WI38 (cell line): ENCODE results near the gene MIB1.

ENCODE experiments used
- H3K4me3 ChIP-seq: 2 replicates; pipeline ENCODE4 v1.5.1; 2011; ENCODE audit warnings: low read depth, mild to moderate bottlenecking, control low read depth, low read length
- TF ChIP-seq, protein P1 (sequence below): IDR thresholded peaks from 2 replicates; pipeline ENCODE4 v1.5.1; 2012; ENCODE audit warnings: low read depth, mild to moderate bottlenecking, control low read depth, low read length

The MIB1 gene

DNA sequence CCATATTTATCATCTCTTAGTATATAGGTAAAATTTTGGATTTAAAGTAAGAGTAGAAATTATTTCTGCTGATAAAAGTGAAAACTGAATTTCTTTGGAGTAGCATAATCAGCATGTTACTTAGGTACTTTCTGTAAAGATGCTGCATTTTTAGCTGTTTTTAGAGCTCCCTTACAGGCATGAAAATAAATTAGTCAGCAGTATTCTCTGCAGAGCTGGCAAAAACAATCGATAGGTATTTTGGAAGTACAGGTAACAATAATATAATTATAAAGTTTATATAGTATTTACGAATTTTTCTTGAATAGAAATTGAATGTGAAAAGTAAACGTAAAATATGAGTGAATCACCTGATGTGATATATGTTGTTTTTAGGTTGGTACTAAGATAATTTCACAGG, 83.3 kb downstream of the MIB1 start:
- TF ChIP-seq, protein P1, sequence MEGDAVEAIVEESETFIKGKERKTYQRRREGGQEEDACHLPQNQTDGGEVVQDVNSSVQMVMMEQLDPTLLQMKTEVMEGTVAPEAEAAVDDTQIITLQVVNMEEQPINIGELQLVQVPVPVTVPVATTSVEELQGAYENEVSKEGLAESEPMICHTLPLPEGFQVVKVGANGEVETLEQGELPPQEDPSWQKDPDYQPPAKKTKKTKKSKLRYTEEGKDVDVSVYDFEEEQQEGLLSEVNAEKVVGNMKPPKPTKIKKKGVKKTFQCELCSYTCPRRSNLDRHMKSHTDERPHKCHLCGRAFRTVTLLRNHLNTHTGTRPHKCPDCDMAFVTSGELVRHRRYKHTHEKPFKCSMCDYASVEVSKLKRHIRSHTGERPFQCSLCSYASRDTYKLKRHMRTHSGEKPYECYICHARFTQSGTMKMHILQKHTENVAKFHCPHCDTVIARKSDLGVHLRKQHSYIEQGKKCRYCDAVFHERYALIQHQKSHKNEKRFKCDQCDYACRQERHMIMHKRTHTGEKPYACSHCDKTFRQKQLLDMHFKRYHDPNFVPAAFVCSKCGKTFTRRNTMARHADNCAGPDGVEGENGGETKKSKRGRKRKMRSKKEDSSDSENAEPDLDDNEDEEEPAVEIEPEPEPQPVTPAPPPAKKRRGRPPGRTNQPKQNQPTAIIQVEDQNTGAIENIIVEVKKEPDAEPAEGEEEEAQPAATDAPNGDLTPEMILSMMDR, result no peak
- H3K4me3 ChIP-seq, result no peak overlapping the region

DNA sequence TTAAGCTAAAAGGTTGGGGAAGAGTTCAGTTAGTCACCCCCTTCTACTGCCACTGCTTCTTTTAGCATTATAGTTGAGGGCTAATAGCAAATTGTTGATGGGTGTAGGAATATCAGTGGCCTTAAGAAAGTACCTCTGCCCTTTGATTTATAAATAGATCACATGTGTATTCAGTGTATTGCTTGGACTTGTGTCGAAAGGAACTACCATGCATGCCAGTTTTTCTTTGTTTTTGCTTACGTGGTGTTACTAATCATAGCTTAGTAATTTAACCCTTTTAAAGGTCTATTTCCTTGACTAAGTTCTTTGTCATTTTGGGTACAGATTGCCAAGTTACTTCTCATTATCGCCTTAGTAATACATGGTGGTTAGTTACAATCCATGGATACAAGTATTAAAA, 85.6 kb downstream of the MIB1 start:
- H3K4me3 ChIP-seq, result no peak overlapping the region
- TF ChIP-seq, protein P1, result no peak

DNA sequence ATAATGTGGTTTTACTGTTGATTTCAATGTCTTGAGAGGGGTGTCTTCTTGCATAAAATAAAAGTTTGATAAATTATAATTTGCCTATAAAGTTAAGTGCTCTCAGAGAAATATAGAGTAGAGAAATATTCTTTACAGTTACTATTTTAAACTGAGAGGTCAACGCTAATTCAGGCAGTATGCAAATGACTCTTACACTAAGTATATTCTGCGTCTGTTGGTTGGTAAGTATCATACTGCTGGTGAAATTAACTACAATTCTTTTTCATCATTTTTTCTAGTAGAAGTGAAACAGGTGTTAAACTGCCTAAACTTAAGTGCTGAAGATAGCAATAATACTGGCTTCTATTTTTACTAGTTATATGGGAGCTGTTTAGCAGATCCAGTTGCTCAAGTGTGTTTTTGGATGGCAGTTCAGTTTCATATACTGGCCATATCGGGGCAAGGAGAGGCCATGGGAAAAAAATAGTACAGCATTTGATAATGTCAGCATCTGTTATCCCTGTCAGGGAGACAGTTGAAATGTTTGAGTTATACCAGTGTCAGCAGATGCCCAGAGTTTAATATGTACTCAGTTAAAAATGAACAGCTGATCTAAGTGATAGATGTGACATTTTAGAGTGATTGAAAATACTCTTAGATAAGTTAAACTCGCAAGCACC, 86.2 kb downstream of the MIB1 start:
- TF ChIP-seq, protein P1, result no peak
- no peak overlapping the region for H3K4me3 ChIP-seq

DNA sequence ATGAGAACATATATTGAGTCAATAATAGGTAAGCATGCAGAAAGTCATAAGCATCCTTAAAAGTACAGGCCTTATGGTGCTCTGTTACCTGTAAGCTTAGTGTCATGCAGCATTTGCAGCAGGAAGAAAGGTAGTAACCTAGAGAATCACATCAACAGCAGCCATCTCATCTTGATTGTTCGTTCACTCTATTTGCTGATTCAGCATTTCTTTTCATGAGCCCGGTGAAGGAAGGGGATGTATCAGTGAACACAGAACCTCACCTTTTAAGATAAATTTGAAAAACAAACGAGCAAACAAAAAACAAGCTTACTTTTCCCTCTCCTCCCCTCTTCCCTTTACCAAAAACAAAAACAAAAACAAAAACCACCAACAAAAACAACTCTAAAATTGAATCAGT, 89.9 kb downstream of the MIB1 start:
- TF ChIP-seq, protein P1, result no peak
- no peak overlapping the region for H3K4me3 ChIP-seq

DNA sequence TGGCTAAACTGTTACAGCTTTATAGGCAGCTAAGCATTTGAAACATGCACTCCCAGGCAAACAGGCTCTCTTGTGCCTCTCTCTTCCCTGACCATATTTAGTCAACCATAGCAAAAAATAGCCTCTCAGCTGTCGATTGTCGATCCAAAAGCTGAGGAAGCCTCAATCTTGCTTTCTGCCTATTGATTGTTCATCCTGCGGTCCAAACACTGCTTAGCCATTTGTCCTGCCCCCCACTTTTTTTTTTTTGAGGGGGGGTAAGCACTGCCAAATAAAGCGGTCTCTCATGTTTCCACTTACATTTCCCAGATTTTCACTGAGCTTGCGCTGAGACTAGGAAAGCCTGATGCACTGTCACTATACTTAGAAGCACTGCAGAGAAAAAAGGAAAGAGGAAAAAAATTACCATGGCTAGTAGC, 90.8 kb downstream of the MIB1 start:
- TF ChIP-seq, protein P1, result no peak
- no peak overlapping the region for H3K4me3 ChIP-seq

DNA sequence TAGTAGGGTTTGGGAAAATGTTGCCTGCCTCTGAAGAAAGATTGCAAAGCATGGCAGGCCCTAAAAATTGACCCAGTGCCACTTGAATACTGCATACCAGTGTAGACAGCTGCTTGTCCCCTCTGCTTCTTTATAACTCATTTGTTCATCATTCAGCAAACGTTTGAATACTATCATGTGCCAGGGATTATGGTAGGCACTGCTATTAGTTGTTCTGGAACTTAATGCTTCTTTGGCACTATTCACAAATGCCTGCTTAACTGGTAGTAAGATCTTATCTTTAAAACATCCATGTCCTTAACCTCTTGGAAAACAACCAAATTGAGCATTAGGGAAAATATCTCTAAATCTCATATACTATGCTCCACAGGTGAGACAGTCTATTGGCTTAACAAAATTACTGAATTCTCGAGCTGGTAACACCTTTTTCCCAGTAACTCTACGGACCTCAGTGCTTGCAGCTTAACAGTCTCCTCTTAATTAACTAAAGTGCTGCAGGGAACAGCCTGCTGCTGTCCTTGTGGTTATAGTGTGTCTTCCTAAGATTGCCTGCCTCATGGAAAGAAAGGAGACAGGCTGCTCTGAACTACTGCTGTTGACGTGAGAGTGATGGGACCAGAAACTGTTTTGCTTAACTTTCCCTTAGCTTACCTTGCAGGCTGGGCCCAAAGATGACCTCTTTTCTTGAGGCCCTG, 93.2 kb downstream of the MIB1 start:
- TF ChIP-seq, protein P1, result no peak
- no peak overlapping the region for H3K4me3 ChIP-seq

DNA sequence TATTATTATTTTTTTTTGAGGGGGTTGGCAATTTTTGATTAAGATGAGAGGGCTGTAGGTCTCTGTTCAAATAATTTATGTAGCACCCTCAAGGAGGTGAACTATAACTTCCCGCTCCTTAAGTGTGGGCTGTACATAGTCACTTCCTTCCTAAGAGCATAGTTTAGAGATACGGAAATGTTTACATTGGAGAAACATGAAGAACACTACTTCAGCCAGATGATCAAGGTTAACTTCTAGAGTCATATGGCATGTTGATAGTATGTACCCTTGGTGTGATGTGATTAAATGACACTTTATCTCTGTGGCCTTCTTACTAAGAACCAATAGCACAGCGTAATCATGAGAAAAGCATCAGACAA, 93.7 kb downstream of the MIB1 start:
- no peak overlapping the region for H3K4me3 ChIP-seq
- TF ChIP-seq, protein P1, result no peak
